Effector memory CD4-positive, alpha-beta T cell (primary cell): ENCODE data around the gene FAM107B.

Experiments used
- DNase-seq, 3 donors: peaks; one replicate each; pipeline ENCODE4 v3.0.0-alpha.2; 2020
- H3K27ac ChIP-seq: 2 replicates; pipeline ENCODE4 v1.7.0; 2013; ENCODE audit warnings: mild to moderate bottlenecking, low read length, moderate library complexity; ENCODE audit not compliant: insufficient read depth, poor library complexity, severe bottlenecking
- H3K27me3 ChIP-seq: replicated peaks from 2 replicates; pipeline ENCODE4 v1.7.0; 2013; ENCODE audit warnings: mild to moderate bottlenecking, low read length; ENCODE audit not compliant: insufficient read depth, control insufficient read depth, poor library complexity, severe bottlenecking
- H3K36me3 ChIP-seq: 2 replicates; pipeline ENCODE4 v1.7.0; 2013; ENCODE audit warnings: mild to moderate bottlenecking, low read length, moderate library complexity; ENCODE audit not compliant: control insufficient read depth, insufficient read depth
- H3K4me1 ChIP-seq: 2 replicates; pipeline ENCODE4 v1.7.0; 2013; ENCODE audit warnings: low read length, mild to moderate bottlenecking; ENCODE audit not compliant: control insufficient read depth, insufficient read depth, poor library complexity, severe bottlenecking
- H3K4me3 ChIP-seq: 2 replicates; pipeline ENCODE4 v1.7.0; 2013; ENCODE audit warnings: low read length, low read depth, mild to moderate bottlenecking; ENCODE audit not compliant: insufficient read depth, poor library complexity, severe bottlenecking
- H3K9me3 ChIP-seq: 2 replicates; pipeline ENCODE4 v1.7.0; 2013; ENCODE audit warnings: mild to moderate bottlenecking, low read length, moderate library complexity; ENCODE audit not compliant: control insufficient read depth

The FAM107B gene

DNA sequence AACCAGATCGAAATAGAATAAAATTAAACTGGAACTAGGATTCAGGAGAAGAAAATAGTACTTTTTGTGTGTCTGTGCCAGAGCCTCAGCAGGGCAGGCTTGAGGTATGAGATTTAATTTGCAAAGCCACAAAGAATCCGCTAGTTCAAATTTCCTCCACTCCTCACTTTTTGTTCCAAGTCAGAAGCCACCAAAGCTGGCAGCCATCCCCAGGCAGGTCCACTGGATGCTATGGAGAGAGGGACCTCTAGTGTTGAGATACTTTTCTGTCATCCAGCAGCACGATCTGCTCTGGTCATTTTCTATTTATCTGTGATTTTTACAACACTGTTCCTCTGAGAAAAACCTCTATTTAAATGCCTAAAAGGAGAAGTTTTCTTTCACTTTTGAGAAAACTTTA lies 296.1 kb downstream of the FAM107B start:
- DNase-seq, result no peak
- Histone ChIP-seq H3K9me3 (no peaks in the 10 kb centered on the region), H3K4me1 (no peaks in the 10 kb centered on the region), H3K27ac (no peak overlapping the region), H3K27me3 (no peaks in the 10 kb centered on the region), H3K4me3 (no peak overlapping the region), H3K36me3 (no peaks in the 10 kb centered on the region)

DNA sequence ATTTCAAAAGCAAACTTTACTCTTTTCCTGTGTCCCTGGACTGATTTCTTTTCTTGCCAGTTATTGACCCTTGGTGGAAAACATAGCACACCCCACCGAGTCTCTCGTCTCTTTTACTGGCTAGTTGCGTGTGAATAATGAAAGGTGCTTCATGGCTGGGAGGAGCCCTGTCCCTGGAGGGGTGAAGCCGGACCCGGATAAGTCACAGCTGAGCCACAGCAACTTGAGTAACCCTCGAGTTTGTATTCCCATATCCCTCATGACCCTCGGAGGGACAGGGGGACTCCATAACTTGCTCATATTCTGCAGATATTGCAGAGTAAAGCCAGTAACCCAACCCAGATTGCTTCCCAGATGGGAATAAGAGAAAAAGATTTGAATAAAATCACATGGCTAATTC lies 296.5 kb downstream of the FAM107B start:
- Histone ChIP-seq H3K4me1 (no peaks in the 10 kb centered on the region), H3K36me3 (no peaks in the 10 kb centered on the region), H3K27me3 (no peaks in the 10 kb centered on the region), H3K9me3 (no peaks in the 10 kb centered on the region), H3K27ac (no peak overlapping the region), H3K4me3 (no peak overlapping the region)
- DNase-seq, result no peak

DNA sequence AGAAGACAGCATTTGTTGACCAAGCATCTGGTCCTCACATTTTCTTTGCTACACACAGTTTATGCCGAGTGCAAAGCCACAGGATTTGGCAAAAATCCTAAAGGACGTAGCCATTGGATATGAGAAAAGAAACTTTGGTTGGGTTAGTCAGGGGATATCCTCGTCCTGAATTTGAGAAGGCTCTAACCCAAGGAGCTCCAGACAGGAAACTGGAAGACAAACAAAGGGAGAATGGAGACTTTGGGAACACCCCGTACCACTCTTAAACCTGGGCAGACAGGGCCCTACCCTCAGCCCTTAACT lies 297.3 kb downstream of the FAM107B start:
- DNase-seq, result no peak
- H3K36me3 ChIP-seq, result no peaks in the 10 kb centered on the region

DNA sequence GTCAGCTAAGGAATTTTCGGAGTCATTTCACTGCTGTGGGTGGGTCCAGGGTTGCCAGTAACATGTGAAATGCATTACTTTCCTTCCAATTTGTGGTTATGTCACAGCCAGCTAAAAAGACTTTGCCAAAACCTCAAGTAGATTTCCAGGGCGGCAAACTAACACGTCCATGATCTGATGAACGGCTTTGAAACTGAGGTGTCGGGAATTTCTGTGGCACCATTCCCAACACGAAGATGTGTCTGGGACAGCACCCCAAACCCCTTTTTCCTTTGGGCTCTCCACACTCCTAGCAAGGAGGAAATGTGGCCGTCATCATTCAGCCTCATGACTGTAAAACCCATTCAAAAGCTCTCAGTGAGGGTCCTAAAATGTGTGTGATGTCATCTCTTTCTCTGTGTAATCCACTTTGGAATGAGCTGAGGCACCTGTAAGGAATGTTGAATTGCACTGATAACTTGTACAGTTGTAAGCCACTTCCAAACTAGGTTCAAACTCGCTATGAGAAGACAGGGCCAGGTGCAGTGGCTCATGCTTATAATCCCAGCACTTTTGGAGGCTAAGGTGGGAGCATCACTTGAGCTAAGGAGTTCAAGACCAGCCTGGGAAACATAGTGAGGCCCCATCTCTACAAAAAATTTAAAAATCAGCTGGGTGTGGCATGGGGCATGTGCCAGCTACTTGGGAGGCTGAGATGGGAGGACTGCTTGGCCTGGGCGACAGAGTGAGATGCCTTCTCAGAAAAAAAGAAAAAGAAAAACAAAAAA lies 297.9 kb downstream of the FAM107B start:
- Histone ChIP-seq H3K27ac (no peak overlapping the region), H3K36me3 (no peaks in the 10 kb centered on the region), H3K27me3 (no peaks in the 10 kb centered on the region), H3K4me1 (no peaks in the 10 kb centered on the region), H3K4me3 (no peak overlapping the region), H3K9me3 (no peaks in the 10 kb centered on the region)
- DNase-seq, result no peak

More for the DNA sequence above, 297.3 kb downstream of the FAM107B start:
- Histone ChIP-seq H3K27me3 (no peaks in the 10 kb centered on the region), H3K4me1 (no peaks in the 10 kb centered on the region), H3K27ac (no peak overlapping the region), H3K9me3 (no peaks in the 10 kb centered on the region), H3K4me3 (no peak overlapping the region)

DNA sequence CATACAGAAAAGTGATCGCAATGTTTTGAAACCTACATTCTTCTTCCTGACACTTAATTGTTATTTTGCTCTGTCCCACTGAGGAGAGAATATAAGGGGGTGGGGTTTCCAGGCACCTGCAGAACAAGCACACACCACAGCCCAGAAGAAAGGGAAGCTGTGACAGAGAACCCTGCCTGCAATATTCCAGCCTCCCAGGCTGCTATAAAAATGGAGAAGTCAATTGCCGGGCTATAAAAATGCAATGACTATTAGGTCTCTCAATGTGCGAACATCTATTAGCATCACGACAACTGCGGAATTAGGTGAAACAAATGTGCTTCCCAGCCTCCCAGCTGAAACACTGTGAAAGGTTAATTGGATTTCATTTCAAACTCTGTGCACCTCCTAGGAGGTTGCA lies 298.7 kb downstream of the FAM107B start:
- no peak overlapping the region for H3K27ac ChIP-seq
- H3K4me3 ChIP-seq, result no peak overlapping the region

DNA sequence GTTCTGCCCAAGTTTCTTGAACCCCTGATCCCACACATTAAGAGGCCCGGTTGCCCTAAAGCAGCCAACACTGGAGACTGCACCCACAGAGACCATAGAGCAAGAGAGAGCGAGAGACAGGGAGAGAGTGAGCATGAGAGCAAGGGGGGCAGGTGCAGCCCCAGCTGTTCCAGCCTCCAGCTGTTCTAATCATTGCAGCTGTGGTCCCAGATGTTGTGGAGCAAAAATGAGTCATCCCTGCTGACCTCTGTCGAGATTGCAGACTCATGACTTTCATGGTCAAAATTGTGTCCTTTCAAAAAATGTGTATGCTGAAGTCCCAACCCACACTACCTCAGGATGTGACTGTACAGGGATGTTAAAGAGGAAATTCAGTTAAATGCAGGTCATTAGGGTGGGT lies 300.0 kb downstream of the FAM107B start:
- no peak for DNase-seq
- Histone ChIP-seq H3K27ac (no peak overlapping the region), H3K9me3 (no peaks in the 10 kb centered on the region), H3K4me1 (no peaks in the 10 kb centered on the region), H3K36me3 (no peaks in the 10 kb centered on the region), H3K4me3 (no peak overlapping the region), H3K27me3 (no peaks in the 10 kb centered on the region)

More for the DNA sequence above, 298.7 kb downstream of the FAM107B start:
- DNase-seq, result no peak
- Histone ChIP-seq H3K36me3 (no peaks in the 10 kb centered on the region), H3K9me3 (no peaks in the 10 kb centered on the region), H3K27me3 (no peaks in the 10 kb centered on the region), H3K4me1 (no peaks in the 10 kb centered on the region)

DNA sequence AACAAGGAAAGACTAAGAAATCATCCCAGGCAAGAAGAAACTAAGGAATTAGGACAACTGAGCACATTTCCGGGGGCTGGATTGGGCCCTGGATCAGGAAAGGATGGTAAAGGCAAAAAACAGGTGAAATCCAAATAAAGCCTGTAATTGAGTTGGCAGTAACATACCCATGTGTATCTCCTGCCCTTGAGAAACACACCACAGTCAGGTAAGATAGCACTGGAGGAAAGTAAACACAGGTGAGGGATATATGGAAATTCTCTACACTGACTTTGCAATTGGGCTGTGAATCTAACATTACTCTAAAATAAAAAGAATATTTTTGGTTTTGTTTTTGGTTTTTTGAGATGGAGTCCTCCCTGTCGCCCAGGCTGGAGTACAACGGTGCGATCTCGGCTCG lies 303.8 kb downstream of the FAM107B start:
- Histone ChIP-seq H3K36me3 (no peaks in the 10 kb centered on the region), H3K27me3 (no peaks in the 10 kb centered on the region), H3K4me1 (no peaks in the 10 kb centered on the region), H3K27ac (no peak overlapping the region), H3K4me3 (no peak overlapping the region), H3K9me3 (no peaks in the 10 kb centered on the region)
- DNase-seq, result no peak

DNA sequence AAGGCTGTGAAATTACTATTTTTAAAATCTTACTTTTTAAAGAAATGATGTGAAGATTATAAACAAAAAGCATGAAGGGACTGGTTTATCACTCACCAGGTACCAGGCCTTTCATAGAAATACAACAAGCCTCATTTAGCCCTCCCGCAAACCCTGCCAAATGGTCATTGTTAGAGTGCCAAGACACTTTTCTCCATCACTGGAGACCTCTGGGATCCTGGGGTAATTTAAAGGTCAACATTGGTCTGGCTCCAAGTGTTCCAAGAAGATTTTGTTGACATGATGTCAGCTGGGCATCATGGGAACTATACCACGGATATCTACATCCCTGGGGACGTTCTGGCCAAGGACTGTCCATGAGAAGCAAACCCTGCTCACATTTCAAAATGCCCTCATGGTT lies 306.0 kb downstream of the FAM107B start:
- DNase-seq, result no peak
- H3K36me3 ChIP-seq, result no peaks in the 10 kb centered on the region
- no peaks in the 10 kb centered on the region for H3K27me3 ChIP-seq
- no peak overlapping the region for H3K27ac ChIP-seq
- H3K4me1 ChIP-seq, result no peaks in the 10 kb centered on the region
- H3K9me3 ChIP-seq, result no peaks in the 10 kb centered on the region
- H3K4me3 ChIP-seq, result no peak overlapping the region
